HEK293T (cell line): Measurements from ENCODE around the gene KCNH1.

Source experiments
- CTCF ChIA-PET: fragments of 350-600 bp; formaldehyde crosslinking; extraction: SDS; loops from one replicate; lab custom pipeline; 2021; ENCODE audit warnings: antibody characterized with exemption, inconsistent platforms; lab: Yijun Ruan, JAX
- POLR2A ChIA-PET: fragments of 350-600 bp; formaldehyde crosslinking; extraction: SDS; loops from one replicate; lab custom pipeline; 2020; ENCODE audit warnings: antibody characterized with exemption, inconsistent platforms; lab: Yijun Ruan, JAX
- DNase-seq: peaks from one replicate; pipeline ENCODE4 v3.0.0; 2012; ENCODE audit warnings: mixed read lengths; ENCODE audit errors: extremely low spot score
- ARNT ChIP-seq: fragments of 450-650 bp; IDR thresholded peaks from 2 replicates; pipeline ENCODE4 v1.6.1; 2017; ENCODE audit warnings: mild to moderate bottlenecking
- BHLHE40 ChIP-seq: fragments of 450-650 bp; IDR thresholded peaks from 2 replicates; pipeline ENCODE4 v1.6.1; 2016; ENCODE audit warnings: mild to moderate bottlenecking, moderate library complexity, borderline replicate concordance
- CTBP1 ChIP-seq: fragments of 450-650 bp; IDR thresholded peaks from 2 replicates; pipeline ENCODE4 v1.6.1; 2016; ENCODE audit warnings: borderline replicate concordance
- ELF4 ChIP-seq: fragments of 450-650 bp; IDR thresholded peaks from 2 replicates; pipeline ENCODE4 v1.6.1; 2017; ENCODE audit warnings: antibody characterized with exemption
- FOXA1 ChIP-seq: fragments of 450-650 bp; IDR thresholded peaks from 2 replicates; pipeline ENCODE4 v1.6.1; 2016; ENCODE audit warnings: mild to moderate bottlenecking
- FOXK2 ChIP-seq: fragments of 450-650 bp; IDR thresholded peaks from 2 replicates; pipeline ENCODE4 v1.6.1; 2016; ENCODE audit warnings: mild to moderate bottlenecking
- FOXM1 ChIP-seq: fragments of 450-650 bp; IDR thresholded peaks from 2 replicates; pipeline ENCODE4 v1.6.1; 2017; ENCODE audit warnings: mild to moderate bottlenecking, borderline replicate concordance
- HDGF ChIP-seq: fragments of 450-650 bp; IDR thresholded peaks from 2 replicates; pipeline ENCODE4 v1.6.1; 2017; ENCODE audit warnings: antibody characterized with exemption, borderline replicate concordance
- L3MBTL2 ChIP-seq: fragments of 450-650 bp; conservative IDR thresholded peaks from 2 replicates; pipeline ENCODE4 v1.6.1; 2016; ENCODE audit warnings: mild to moderate bottlenecking
- LEF1 ChIP-seq: fragments of 450-650 bp; IDR thresholded peaks from 2 replicates; pipeline ENCODE4 v1.6.1; 2017; ENCODE audit warnings: mild to moderate bottlenecking, borderline replicate concordance
- NFRKB ChIP-seq: fragments of 450-650 bp; IDR thresholded peaks from 2 replicates; pipeline ENCODE4 v1.6.1; 2016; ENCODE audit warnings: mild to moderate bottlenecking, moderate library complexity
- PKNOX1 ChIP-seq: fragments of 450-650 bp; IDR thresholded peaks from 2 replicates; pipeline ENCODE4 v1.6.1; 2016
- SP1 ChIP-seq: fragments of 450-650 bp; IDR thresholded peaks from 2 replicates; pipeline ENCODE4 v1.6.1; 2017
- SUZ12 ChIP-seq: fragments of 450-650 bp; IDR thresholded peaks from 2 replicates; pipeline ENCODE4 v1.6.1; 2016; ENCODE audit warnings: mild to moderate bottlenecking
- TARDBP ChIP-seq: fragments of 450-650 bp; IDR thresholded peaks from 2 replicates; pipeline ENCODE4 v1.6.1; 2016
- ZNF384 ChIP-seq: fragments of 450-650 bp; IDR thresholded peaks from 2 replicates; pipeline ENCODE4 v1.6.1; 2016

Gene KCNH1

GRCh38 chr1:210707300-210708240 is 426.4 kb downstream of the KCNH1 start:
- DNase-seq = no peak
- ChIA-PET CTCF (no interaction called here), POLR2A (no interaction called here)
- TF ChIP-seq L3MBTL2 = no peak
- no peak for TF ChIP-seq SP1
- TF ChIP-seq ZNF384 = no peak

- TF ChIP-seq L3MBTL2 (no peak), NFRKB (no peak), FOXA1 (no peak), CTBP1 (no peak), BHLHE40 (no peak), ARNT (no peak), PKNOX1 (no peak), SUZ12 (no peak), LEF1 (no peak), HDGF (no peak), TARDBP (no peak), ELF4 (no peak), FOXK2 (no peak), SP1 (no peak), FOXM1 (no peak), ZNF384 (no peak)
- CTCF ChIA-PET = no interaction called here
- DNase-seq = no peak
- POLR2A ChIA-PET = no interaction called here
Observed at GRCh38 chr1:210706246-210706645, 427.7 kb downstream of the KCNH1 start.

- POLR2A ChIA-PET = no interaction called here
- TF ChIP-seq TARDBP (no peak), PKNOX1 (no peak), ZNF384 (no peak), NFRKB (no peak), FOXM1 (no peak), BHLHE40 (no peak), ARNT (no peak)
- no peak for DNase-seq
- CTCF ChIA-PET = no interaction called here
Observed at GRCh38 chr1:210705086-210705485, 428.9 kb downstream of the KCNH1 start.

GRCh38 chr1:210703593-210703992 is 430.4 kb downstream of the KCNH1 start:
- ChIA-PET POLR2A (no interaction called here), CTCF (interaction anchor here (0.7 kb wide), 1 partner anchor 1799 kb away, joined by 4 read pairs; no protein-coding TSS in a partner anchor)

GRCh38 chr1:210702506-210702905 is 431.4 kb downstream of the KCNH1 start:
- ChIA-PET POLR2A (no interaction called here), CTCF (no interaction called here)
- TF ChIP-seq FOXA1 (no peak), SUZ12 (no peak), SP1 (no peak), NFRKB (no peak)
- DNase-seq = no peak

More at GRCh38 chr1:210703593-210703992, 430.4 kb downstream of the KCNH1 start:
- TF ChIP-seq BHLHE40 (no peak), FOXA1 (no peak), ARNT (no peak), FOXM1 (no peak), NFRKB (no peak), FOXK2 (no peak), ELF4 (no peak), ZNF384 (no peak), SUZ12 (no peak), LEF1 (no peak), TARDBP (no peak)
- DNase-seq = no peak

- ChIA-PET POLR2A (no interaction called here), CTCF (no interaction called here)
- no peak for TF ChIP-seq TARDBP
- TF ChIP-seq HDGF = no peak
- no peak for TF ChIP-seq FOXM1
- TF ChIP-seq FOXK2 = no peak
- TF ChIP-seq ZNF384 = no peak
- no peak for TF ChIP-seq SP1
- no peak for TF ChIP-seq CTBP1
- no peak for TF ChIP-seq BHLHE40
- TF ChIP-seq NFRKB = no peak
- no peak for TF ChIP-seq L3MBTL2
- no peak for TF ChIP-seq SUZ12
- TF ChIP-seq ELF4 = no peak
- TF ChIP-seq FOXA1 = no peak
- TF ChIP-seq LEF1 = no peak
- TF ChIP-seq PKNOX1 = no peak
- DNase-seq = no peak
Observed at GRCh38 chr1:210700511-210700910, 433.4 kb downstream of the KCNH1 start.
